AG10803 (cell line): ENCODE results near the gene RIOK3.

Experiments
- DNase-seq: peaks from one replicate; pipeline ENCODE4 v3.0.0; 2010; ENCODE audit warnings: low read depth
- H3K4me3 ChIP-seq: 2 replicates; pipeline ENCODE4 v1.5.1; 2011; ENCODE audit warnings: mild to moderate bottlenecking, low read length, control low read depth
- CTCF ChIP-seq: conservative IDR thresholded peaks from 2 replicates; pipeline ENCODE4 v1.5.1; 2011; ENCODE audit warnings: mild to moderate bottlenecking, low read length, control low read depth, inconsistent platforms

The RIOK3 gene

GRCh38 chr18:23460285-23461273 is 7.5 kb downstream of the RIOK3 start:
- TF ChIP-seq CTCF: no peak
- no peak for DNase-seq
- no peak overlapping the region for H3K4me3 ChIP-seq

GRCh38 chr18:23462876-23463275 is 9.8 kb downstream of the RIOK3 start:
- TF ChIP-seq CTCF: no peak
- H3K4me3 ChIP-seq: no peak overlapping the region
- peak; percentile 64 for DNase-seq

- H3K4me3 ChIP-seq: no peak overlapping the region
Observed at GRCh38 chr18:23468753-23469459, 15.8 kb downstream of the RIOK3 start.

GRCh38 chr18:23470620-23471387 is 17.7 kb downstream of the RIOK3 start:
- H3K4me3 ChIP-seq: no peak overlapping the region
- no peak for DNase-seq
- no peak for TF ChIP-seq CTCF

More at GRCh38 chr18:23468753-23469459, 15.8 kb downstream of the RIOK3 start:
- no peak for DNase-seq
- TF ChIP-seq CTCF: no peak

- H3K4me3 ChIP-seq: no peak overlapping the region
- DNase-seq: no peak
- no peak for TF ChIP-seq CTCF
Observed at GRCh38 chr18:23471486-23471885, 18.4 kb downstream of the RIOK3 start.

- no peak overlapping the region for H3K4me3 ChIP-seq
- no peak for DNase-seq
- no peak for TF ChIP-seq CTCF
Observed at GRCh38 chr18:23479829-23480505, 26.9 kb downstream of the RIOK3 start.
